Immature natural killer cell (primary cell): Measurements from ENCODE around the gene ACTRT3. TPM values are rescaled to one million over a fixed set of nuclear protein-coding genes. Genes with fewer than 3 reads are reported as not detected.
A peak's percentile ranks its signal among the peaks of the same experiment; 100 is the strongest.
"Not testable (repeated sequence)": the region's sequence is repeated elsewhere in the genome, so short reads cannot be mapped to it uniquely, and the experiment has no call there.

Experiments used
- DNase-seq, 3 donors: peaks; one replicate each; pipeline ENCODE4 v3.0.0; 2022; ENCODE audit warnings: mixed read lengths in 1 of 3
- H3K27ac Mint-ChIP-seq, 6 donors: one replicate each; pipeline ENCODE4 v1.8.0; 2020; ENCODE audit warnings: mixed read lengths in 6 of 6, mild to moderate bottlenecking in 5 of 6, inconsistent platforms in 4 of 6, moderate library complexity in 3 of 6
- H3K27me3 Mint-ChIP-seq, 3 donors: one replicate each; pipeline ENCODE4 v1.8.0; 2020 to 2021; ENCODE audit warnings: low read depth in 3 of 3, mild to moderate bottlenecking in 3 of 3, mixed read lengths in 3 of 3, moderate library complexity in 3 of 3, inconsistent platforms in 1 of 3
- H3K36me3 Mint-ChIP-seq, 3 donors: one replicate each; pipeline ENCODE4 v1.8.0; 2020; ENCODE audit warnings: mixed read lengths in 3 of 3, inconsistent platforms in 2 of 3, mild to moderate bottlenecking in 2 of 3
- H3K4me1 Mint-ChIP-seq, 2 donors: one replicate each; pipeline ENCODE4 v1.8.0; 2020; ENCODE audit warnings: inconsistent platforms in 2 of 2, mild to moderate bottlenecking in 2 of 2, mixed read lengths in 2 of 2, moderate library complexity in 1 of 2
- H3K4me3 Mint-ChIP-seq, 5 donors: one replicate each; pipeline ENCODE4 v1.8.0; 2020; ENCODE audit warnings: mild to moderate bottlenecking in 5 of 5, mixed read lengths in 5 of 5, inconsistent platforms in 3 of 5, moderate library complexity in 3 of 5
- H3K9me3 Mint-ChIP-seq, 6 donors: one replicate each; pipeline ENCODE4 v1.8.0; 2020; ENCODE audit warnings: mild to moderate bottlenecking in 6 of 6, mixed read lengths in 6 of 6, inconsistent platforms in 4 of 6, moderate library complexity in 3 of 6
- polyA plus RNA-seq, 3 donors: library from polyadenylated mRNA; unstranded; fragments of 300-500 nt; fragmentation: Illumina TruSeq; gene quantifications; one replicate each; pipeline ENCODE4 v1.2.3, GENCODE V29; 2021

ACTRT3 gene
- polyA plus RNA-seq, 3 donors from 2014 or later, result 0.42 to 0.67 (median 0.47) TPM

DNA sequence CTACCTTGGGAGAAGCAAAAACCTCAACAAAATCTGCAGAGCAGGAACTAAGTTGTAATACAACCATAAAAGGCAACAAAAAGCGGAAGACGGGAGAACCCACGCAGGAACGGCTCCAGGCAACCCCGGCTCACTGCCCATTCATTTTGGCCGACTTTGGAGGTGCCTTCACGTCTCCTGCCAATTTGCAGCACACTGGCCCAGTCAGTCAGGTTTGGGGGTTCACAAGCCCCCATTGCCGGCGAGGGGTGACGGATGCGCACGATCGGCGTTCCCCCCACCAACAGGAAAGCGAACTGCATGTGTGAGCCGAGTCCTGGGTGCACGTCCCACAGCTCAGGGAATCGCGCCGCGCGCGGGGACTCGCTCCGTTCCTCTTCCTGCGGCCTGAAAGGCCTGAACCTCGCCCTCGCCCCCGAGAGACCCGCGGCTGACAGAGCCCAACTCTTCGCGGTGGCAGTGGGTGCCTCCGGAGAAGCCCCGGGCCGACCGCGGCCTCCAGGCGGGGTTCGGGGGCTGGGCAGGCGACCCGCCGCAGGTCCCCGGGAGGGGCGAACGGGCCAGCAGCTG, 5.0 kb downstream of the ACTRT3 start:
- Mint-ChIP-seq H3K36me3 (no peaks in the 10 kb centered on the region), H3K27ac (peak overlapping the region; percentile 93 to 98 (median 96)), H3K4me3 (peak overlapping the region; percentile 93 to 97 (median 94)), H3K9me3 (peaks cover 0 to 2% (median 0%) of the 10 kb centered on the region in 6 donors), H3K4me1 (peaks cover 31 to 37% of the 10 kb centered on the region in 2 donors), H3K27me3 (peaks cover 6 to 14% (median 14%) of the 10 kb centered on the region in 3 donors)
- no peak for DNase-seq

DNA sequence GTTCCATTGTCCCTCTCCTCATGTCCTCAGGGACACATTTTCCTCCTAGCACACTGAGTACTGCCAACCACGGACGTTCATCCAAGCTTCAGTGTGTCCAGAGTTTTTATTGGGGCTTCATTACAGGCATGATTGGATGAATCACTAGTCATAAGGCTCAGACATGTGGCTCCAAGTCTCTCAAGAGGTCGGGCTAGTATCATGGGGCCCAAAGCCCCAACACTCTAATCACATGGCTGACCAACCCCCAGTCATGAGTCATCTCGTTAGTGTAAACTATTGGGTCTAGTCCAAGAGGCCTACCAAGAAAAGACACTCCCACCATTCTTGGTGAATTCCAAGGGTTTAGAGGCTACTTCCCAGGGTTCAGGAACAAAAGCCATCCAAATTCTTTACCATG, 8.9 kb downstream of the ACTRT3 start:
- H3K27ac Mint-ChIP-seq, result no peak overlapping the region
- no peaks in the 10 kb centered on the region for H3K36me3 Mint-ChIP-seq
- H3K9me3 Mint-ChIP-seq, result no peaks in the 10 kb centered on the region
- H3K4me1 Mint-ChIP-seq, result peaks cover 34 to 38% of the 10 kb centered on the region in 2 donors
- DNase-seq, result no peak
- H3K27me3 Mint-ChIP-seq, result peaks cover 8 to 15% (median 10%) of the 10 kb centered on the region in 3 donors
- no peak overlapping the region for H3K4me3 Mint-ChIP-seq

DNA sequence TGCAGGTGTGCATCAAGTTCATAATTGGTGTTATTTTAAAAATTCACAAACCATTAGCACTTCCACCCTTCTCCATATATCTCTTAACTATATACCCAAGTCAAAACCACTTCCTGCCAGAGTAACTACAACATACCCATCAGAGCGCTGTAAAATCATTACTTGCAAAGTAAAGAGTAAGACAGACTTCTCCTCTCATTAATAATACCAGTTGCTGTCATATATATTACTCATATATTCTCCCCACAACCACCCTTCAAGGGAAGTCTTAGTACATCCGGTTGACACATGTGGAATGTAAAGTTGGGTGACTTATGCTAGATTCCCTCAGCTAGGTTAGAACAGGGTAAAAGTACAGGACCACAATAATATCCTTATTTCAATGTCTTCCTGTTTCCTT, 10.1 kb downstream of the ACTRT3 start:
- DNase-seq, result peak in 1 of 3 donors; percentile 11

DNA sequence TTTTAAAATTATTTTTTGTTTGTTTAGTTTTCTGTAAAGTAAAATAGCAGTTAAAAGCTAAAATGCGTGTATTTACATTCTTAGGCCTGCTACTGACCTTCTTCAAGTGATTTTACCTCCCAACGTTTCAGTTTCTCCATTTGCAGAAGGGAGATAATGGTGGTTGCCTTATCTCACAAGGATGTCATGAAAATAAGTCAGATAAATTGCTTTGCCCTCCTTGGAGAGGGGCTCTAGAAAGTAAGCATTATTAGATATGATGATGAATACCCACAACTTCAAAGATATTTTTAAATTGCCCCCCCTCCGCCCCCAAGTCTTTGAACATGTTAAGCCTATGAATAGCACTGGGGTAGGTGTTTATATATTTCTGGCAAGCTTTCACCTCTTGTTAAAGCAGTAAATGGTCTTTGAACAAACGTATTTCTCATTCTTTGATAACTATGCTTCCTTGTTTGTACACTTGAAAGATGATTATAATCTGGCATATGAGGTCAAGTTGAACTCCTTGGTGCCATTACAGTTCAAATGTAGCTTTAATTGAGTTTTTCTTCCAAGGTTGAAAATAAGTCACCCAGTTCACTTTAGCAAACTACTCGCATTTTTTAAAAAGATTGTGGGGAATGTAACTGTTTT, 10.9 kb downstream of the ACTRT3 start:
- peak overlapping the region in 1 of 6 donors; percentile 9 for H3K27ac Mint-ChIP-seq

More for the DNA sequence above, 10.1 kb downstream of the ACTRT3 start:
- peaks cover 26 to 29% of the 10 kb centered on the region in 2 donors for H3K4me1 Mint-ChIP-seq
- no peaks in the 10 kb centered on the region for H3K9me3 Mint-ChIP-seq
- peak overlapping the region; percentile 41 to 76 (median 63) for H3K27ac Mint-ChIP-seq
- H3K27me3 Mint-ChIP-seq, result peaks cover 5 to 12% (median 6%) of the 10 kb centered on the region in 3 donors
- H3K36me3 Mint-ChIP-seq, result no peaks in the 10 kb centered on the region
- H3K4me3 Mint-ChIP-seq, result peak overlapping the region in 3 of 5 donors; percentile 9 to 25 (median 14)

DNA sequence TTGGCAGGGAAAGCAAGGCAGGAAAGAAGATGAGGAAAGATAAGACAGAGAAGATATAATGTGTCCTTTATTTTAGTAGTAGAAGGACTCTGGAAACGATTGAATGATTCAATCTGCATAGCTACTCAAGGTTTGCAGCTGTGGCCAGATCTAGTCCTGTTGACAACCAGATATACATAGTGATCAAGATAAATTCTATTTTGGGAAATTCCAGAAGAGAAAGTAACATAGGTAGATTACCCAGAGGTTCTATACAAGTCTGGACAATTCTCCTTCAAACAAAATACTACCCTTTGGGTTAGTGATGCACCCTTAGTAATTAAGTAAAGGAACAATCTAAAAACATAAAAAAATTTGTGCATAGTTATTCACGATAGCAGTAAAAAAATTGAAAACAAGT, 13.9 kb downstream of the ACTRT3 start:
- Mint-ChIP-seq H3K27me3 (peaks cover 5 to 12% (median 10%) of the 10 kb centered on the region in 3 donors), H3K36me3 (no peaks in the 10 kb centered on the region), H3K9me3 (no peaks in the 10 kb centered on the region)

More for the DNA sequence above, 10.9 kb downstream of the ACTRT3 start:
- Mint-ChIP-seq H3K4me1 (peaks cover 18 to 21% of the 10 kb centered on the region in 2 donors), H3K4me3 (no peak overlapping the region), H3K27me3 (peaks cover 3 to 7% (median 3%) of the 10 kb centered on the region in 3 donors), H3K9me3 (no peaks in the 10 kb centered on the region), H3K36me3 (no peaks in the 10 kb centered on the region)
- no peak for DNase-seq

DNA sequence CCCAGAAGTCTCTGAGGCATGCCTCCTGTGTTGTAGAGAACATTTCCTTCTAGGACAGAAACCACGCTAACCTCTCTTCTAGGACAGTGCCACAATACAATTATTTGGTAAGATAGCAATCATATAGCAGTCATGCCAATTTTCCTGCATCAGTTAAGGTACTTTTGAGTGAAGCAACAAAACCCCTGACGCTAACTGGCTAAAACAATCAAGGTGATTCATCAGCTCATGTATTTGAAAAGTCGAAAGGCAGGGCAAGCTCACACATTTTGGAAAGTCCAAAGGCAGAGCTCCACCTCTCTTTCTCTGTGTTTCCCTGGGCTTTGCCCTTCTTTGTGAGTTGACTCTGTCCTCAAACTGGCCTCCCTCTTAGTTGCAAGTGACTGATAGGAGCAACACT, 14.7 kb downstream of the ACTRT3 start:
- Mint-ChIP-seq H3K36me3 (no peaks in the 10 kb centered on the region), H3K9me3 (no peaks in the 10 kb centered on the region), H3K4me1 (peaks cover 11 to 12% of the 10 kb centered on the region in 2 donors), H3K27ac (no peak overlapping the region), H3K4me3 (no peak overlapping the region), H3K27me3 (peaks cover 7 to 12% (median 10%) of the 10 kb centered on the region in 3 donors)
- DNase-seq, result no peak

More for the DNA sequence above, 13.9 kb downstream of the ACTRT3 start:
- H3K27ac Mint-ChIP-seq, result no peak overlapping the region
- H3K4me3 Mint-ChIP-seq, result no peak overlapping the region
- H3K4me1 Mint-ChIP-seq, result peaks cover 12% of the 10 kb centered on the region in 2 donors
- DNase-seq, result no peak

DNA sequence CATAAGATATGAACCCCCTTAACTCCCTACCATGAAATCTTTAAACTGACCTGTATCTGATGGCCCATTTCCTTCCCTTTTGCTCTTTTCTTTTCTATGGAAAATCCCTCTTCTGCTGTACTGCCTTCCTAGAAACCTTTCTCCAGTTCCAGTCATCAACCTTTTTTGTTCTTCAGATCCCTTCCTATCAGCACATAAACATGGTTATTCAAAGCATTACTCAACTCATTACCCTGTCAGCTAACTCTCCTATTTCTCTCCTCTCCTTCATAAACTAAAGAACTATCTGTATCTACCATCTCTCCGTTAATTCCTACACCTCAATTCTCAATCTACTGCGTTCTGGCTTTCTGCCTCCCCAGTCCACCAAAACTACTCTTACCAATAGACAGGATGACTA, 17.5 kb downstream of the ACTRT3 start:
- no peaks in the 10 kb centered on the region for H3K36me3 Mint-ChIP-seq
- H3K9me3 Mint-ChIP-seq, result no peaks in the 10 kb centered on the region
- no peak for DNase-seq
- H3K4me3 Mint-ChIP-seq, result no peak overlapping the region
- peaks cover 5 to 20% (median 15%) of the 10 kb centered on the region in 3 donors for H3K27me3 Mint-ChIP-seq
- no peak overlapping the region for H3K27ac Mint-ChIP-seq
- no peaks in the 10 kb centered on the region for H3K4me1 Mint-ChIP-seq

DNA sequence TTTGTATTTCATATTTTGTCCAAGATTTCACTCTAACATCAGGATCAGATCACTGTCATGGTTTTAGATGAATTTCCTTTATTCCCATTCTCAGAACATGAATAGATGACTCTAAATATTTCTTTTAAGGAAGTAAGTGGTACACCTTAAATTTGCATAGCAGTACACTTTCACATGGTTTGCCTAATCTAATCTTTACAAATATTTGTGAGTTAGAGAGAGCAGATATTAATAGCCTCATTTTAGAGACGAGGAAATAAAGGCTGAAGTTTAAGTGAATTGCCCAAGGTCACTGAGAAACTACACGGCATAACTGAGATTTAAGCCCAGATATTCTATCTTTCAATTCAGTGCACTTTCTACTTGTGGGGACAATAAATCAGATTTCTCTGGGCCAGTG, 18.7 kb downstream of the ACTRT3 start:
- no peak for DNase-seq
- H3K9me3 Mint-ChIP-seq, result no peaks in the 10 kb centered on the region
- H3K27ac Mint-ChIP-seq, result no peak overlapping the region
- H3K4me3 Mint-ChIP-seq, result no peak overlapping the region
- H3K27me3 Mint-ChIP-seq, result peaks cover 9 to 24% (median 12%) of the 10 kb centered on the region in 3 donors
- H3K4me1 Mint-ChIP-seq, result no peaks in the 10 kb centered on the region
- H3K36me3 Mint-ChIP-seq, result no peaks in the 10 kb centered on the region

DNA sequence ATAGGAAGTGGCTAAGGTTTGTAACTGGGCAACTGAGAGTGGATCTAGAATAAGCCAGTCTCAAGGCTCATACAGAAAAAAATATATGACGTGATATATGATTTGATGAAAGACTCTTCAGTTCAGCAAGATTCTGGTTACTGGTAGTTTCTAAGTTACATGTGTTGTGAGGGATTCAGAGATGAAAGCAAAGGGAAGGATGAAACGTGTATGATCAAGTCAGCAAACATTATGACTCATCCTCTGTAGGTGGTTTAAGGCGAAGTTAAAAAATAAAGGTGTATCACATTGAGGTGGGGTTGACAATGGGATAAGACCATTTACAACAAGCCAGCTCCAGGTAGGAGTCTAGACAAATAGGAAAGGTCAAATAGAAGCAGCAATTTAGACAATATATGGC, 20.7 kb downstream of the ACTRT3 start:
- Mint-ChIP-seq H3K4me1 (no peaks in the 10 kb centered on the region), H3K27ac (no peak overlapping the region), H3K27me3 (peaks cover 7 to 20% (median 8%) of the 10 kb centered on the region in 3 donors)

DNA sequence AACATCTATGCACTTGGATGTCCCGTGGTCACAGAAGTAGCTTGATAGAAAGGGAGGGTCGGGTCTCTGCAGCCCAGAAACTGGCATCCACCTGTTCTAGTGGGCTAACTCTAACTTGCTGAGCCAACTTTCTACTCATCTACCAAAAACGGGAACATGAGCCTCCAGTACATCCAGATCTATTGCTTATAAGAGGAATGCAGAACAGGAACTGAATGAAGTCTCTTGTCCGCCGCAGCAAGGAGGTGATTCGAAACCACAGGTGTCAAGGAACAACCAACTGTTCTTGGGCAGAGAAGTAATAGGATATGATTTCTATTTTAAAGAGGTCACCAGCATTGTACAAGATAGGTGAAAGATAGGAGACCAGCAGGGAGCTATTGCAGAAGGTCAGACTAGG, 22.4 kb downstream of the ACTRT3 start:
- H3K4me3 Mint-ChIP-seq, result no peak overlapping the region
- no peak for DNase-seq
- H3K9me3 Mint-ChIP-seq, result no peaks in the 10 kb centered on the region
- no peaks in the 10 kb centered on the region for H3K36me3 Mint-ChIP-seq
- H3K27ac Mint-ChIP-seq, result peak overlapping the region in 1 of 6 donors; percentile 20
- no peaks in the 10 kb centered on the region for H3K4me1 Mint-ChIP-seq
- peaks cover 7 to 17% (median 7%) of the 10 kb centered on the region in 3 donors for H3K27me3 Mint-ChIP-seq

More for the DNA sequence above, 20.7 kb downstream of the ACTRT3 start:
- Mint-ChIP-seq H3K4me3 (no peak overlapping the region), H3K9me3 (no peaks in the 10 kb centered on the region), H3K36me3 (no peaks in the 10 kb centered on the region)
- no peak for DNase-seq

DNA sequence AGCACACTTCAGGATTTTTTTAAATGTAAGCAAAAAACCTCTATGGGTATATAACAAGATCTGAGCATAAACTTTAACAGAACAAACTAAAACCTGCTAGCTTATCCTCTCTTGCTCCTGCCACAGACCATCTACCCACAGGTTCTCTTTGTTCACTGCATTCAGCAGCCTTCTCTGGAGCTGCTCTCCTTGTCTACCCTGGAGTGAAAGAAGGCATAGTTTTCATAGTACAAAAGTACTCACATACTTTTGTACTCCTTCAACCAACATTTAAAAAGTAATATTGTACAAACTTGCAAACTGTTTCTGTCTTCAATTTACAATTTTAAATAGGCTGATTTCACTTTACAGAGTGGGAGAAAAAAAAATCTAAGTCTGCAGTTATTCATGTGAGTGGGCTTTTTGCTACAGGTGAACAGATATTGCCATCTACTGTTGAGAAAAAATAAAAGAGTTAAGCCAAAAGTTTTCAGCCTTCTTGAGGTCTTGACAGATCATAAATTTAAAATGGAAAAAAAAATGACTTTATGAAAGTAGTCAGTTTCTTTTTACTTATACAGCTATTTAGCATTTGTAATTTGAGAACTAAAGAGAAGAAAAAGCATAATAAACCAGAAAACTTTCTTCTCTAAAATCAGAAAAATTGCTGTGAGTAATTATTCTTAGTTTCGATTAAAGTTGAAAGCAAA, 24.9 kb downstream of the ACTRT3 start:
- H3K27ac Mint-ChIP-seq, result no peak overlapping the region
- peaks cover 4 to 11% (median 5%) of the 10 kb centered on the region in 3 donors for H3K27me3 Mint-ChIP-seq
- no peak for DNase-seq
- no peaks in the 10 kb centered on the region for H3K9me3 Mint-ChIP-seq
- no peak overlapping the region for H3K4me3 Mint-ChIP-seq
- H3K4me1 Mint-ChIP-seq, result no peaks in the 10 kb centered on the region
- no peaks in the 10 kb centered on the region for H3K36me3 Mint-ChIP-seq

DNA sequence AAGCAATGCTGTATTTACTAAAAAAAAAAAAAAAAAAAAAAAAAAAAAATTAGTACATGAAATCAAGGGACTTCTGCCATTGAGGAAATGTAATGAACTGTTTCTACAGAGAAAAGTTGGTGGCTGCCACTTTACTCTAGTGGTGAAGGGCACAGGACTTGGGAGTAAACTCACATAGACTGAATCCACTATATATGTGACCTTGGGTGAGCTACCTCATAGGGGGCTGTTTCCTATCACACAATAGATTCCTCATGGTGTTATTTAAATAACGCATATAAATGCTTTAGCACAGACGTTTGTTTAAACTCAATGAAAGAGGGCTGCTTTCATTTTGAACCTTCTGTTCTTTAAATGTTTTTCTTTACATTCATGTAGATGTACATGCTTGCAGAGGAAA, 30.3 kb downstream of the ACTRT3 start:
- no peaks in the 10 kb centered on the region for H3K36me3 Mint-ChIP-seq
- no peaks in the 10 kb centered on the region for H3K4me1 Mint-ChIP-seq
- peaks cover 5 to 22% (median 8%) of the 10 kb centered on the region in 6 donors for H3K9me3 Mint-ChIP-seq
- no peak overlapping the region for H3K27ac Mint-ChIP-seq
- no peak for DNase-seq
- H3K4me3 Mint-ChIP-seq, result no peak overlapping the region
- peaks cover 0 to 8% (median 4%) of the 10 kb centered on the region in 3 donors for H3K27me3 Mint-ChIP-seq

DNA sequence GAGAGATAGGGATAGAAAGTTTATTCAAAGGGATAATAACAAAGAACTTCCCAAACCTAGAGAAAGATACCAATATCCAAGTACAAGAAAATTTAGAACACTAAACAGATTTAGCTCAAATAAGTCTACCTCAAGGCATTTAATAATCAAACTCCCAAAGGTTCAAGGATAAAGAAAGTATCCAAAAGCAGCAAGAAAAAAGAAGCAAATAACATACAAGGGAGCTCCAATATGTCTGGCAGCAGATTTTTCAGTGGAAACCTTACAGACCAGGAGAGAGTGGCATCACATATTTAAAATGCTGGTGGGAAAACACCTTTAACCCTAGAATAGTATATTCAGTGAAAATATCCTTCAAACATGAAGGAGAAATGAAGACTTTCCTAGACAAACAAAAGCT, 37.5 kb downstream of the ACTRT3 start:
- H3K9me3 Mint-ChIP-seq, result peaks cover 16 to 42% (median 28%) of the 10 kb centered on the region in 6 donors
- peaks cover 6 to 18% (median 6%) of the 10 kb centered on the region in 3 donors for H3K27me3 Mint-ChIP-seq
- not testable (repeated sequence) for DNase-seq, H3K36me3 Mint-ChIP-seq, H3K27ac Mint-ChIP-seq, H3K4me3 Mint-ChIP-seq, H3K4me1 Mint-ChIP-seq

DNA sequence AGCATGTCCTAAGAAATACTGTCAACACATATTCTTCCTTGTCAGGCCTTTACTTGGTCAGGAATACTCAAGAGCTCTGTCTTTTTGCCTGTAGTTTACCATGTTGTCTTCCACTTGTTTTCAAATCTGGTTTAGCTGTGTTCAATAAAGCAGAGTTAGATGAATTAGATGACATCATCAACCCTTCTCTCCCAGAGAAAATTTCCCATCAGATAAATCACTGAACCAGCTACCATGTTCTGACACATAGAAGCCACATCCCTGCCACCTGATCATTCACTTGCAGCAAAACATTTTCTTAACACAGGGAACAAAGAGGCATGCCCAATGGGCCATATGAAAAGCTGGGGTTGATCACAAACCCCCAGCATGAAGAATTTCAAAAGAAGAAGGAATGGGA, 46.6 kb downstream of the ACTRT3 start:
- Mint-ChIP-seq H3K36me3 (no peaks in the 10 kb centered on the region), H3K27ac (no peak overlapping the region)

More for the DNA sequence above, 46.6 kb downstream of the ACTRT3 start:
- no peak for DNase-seq
- peaks cover 1 to 7% (median 4%) of the 10 kb centered on the region in 6 donors for H3K9me3 Mint-ChIP-seq
- H3K4me3 Mint-ChIP-seq, result no peak overlapping the region
- peaks cover under 1 to 14% (median 1%) of the 10 kb centered on the region in 3 donors for H3K27me3 Mint-ChIP-seq
- no peaks in the 10 kb centered on the region for H3K4me1 Mint-ChIP-seq
